ENCODE results near the gene GRM7.

GRCh38 chr3:7745711-7746110 lies 884.8 kb downstream of the GRM7 start:
- TF ChIP-seq CTCF (IDR thresholded peaks at IDR 0.05) (no peak), EZH2 (IDR thresholded peaks at IDR 0.05; ENCODE audit: borderline replicate concordance, insufficient read depth, low read depth, low read length, poor library complexity, severe bottlenecking) (no peak)
